ENCODE results near the gene RAC3.
"Not testable (repeated sequence)": the region's sequence is repeated elsewhere in the genome, so short reads cannot be mapped to it uniquely, and the experiment has no call there.

RAC3 gene

GRCh38 chr17:82022981-82023446 lies 8.5 kb upstream of the RAC3 start, which contains the start of gene LRRC45:
Gene LRRC45, plus strand, starts transcription at chr17:82023305. Its CDS starts 339 bp downstream, at chr17:82023644.
- DNase-seq (ENCODE audit: low spot score) (peak; percentile 100), FAIRE-seq (peak; percentile 98)

- DNase-seq (ENCODE audit: low spot score): peak; percentile 51
- no peak for FAIRE-seq
Observed at GRCh38 chr17:82023447-82024241, 7.8 kb upstream of the RAC3 start.

- no peak for FAIRE-seq
- no peak for DNase-seq (ENCODE audit: low spot score)
Observed at GRCh38 chr17:82024859-82025258, 6.6 kb upstream of the RAC3 start.

GRCh38 chr17:82025401-82026107 lies 5.9 kb upstream of the RAC3 start:
- FAIRE-seq: no peak

GRCh38 chr17:82028246-82028645 lies 3.2 kb upstream of the RAC3 start:
- DNase-seq (ENCODE audit: low spot score) (no peak), FAIRE-seq (peak; percentile 35)

More at GRCh38 chr17:82025401-82026107, 5.9 kb upstream of the RAC3 start:
- no peak for DNase-seq (ENCODE audit: low spot score)

- FAIRE-seq: no peak
- DNase-seq (ENCODE audit: low spot score): no peak
Observed at GRCh38 chr17:82028966-82029365, 2.5 kb upstream of the RAC3 start.

- no peak for DNase-seq (ENCODE audit: low spot score)
- peak; percentile 59 for FAIRE-seq
Observed at GRCh38 chr17:82029391-82029790, 2.1 kb upstream of the RAC3 start.

- DNase-seq (ENCODE audit: low spot score) (no peak), FAIRE-seq (peak; percentile 58)
Observed at GRCh38 chr17:82029990-82030469, 1.4 kb upstream of the RAC3 start.

- FAIRE-seq (no peak), DNase-seq (ENCODE audit: low spot score) (no peak)
Observed at GRCh38 chr17:82030470-82031302, 792 bp upstream of the RAC3 start.

GRCh38 chr17:82031885-82032627 lies 578 bp downstream of the RAC3 start:
- FAIRE-seq (no peak), DNase-seq (ENCODE audit: low spot score) (no peak)

- FAIRE-seq (no peak), DNase-seq (ENCODE audit: low spot score) (no peak)
Observed at GRCh38 chr17:82033359-82034085, 2.0 kb downstream of the RAC3 start.

GRCh38 chr17:82034371-82035011 lies 3.0 kb downstream of the RAC3 start:
- DNase-seq (ENCODE audit: low spot score): no peak
- no peak for FAIRE-seq

- FAIRE-seq (no peak), DNase-seq (ENCODE audit: low spot score) (no peak)
Observed at GRCh38 chr17:82035488-82035887, 4.0 kb downstream of the RAC3 start.

- DNase-seq (ENCODE audit: low spot score) (no peak), FAIRE-seq (peak; percentile 17)
Observed at GRCh38 chr17:82035956-82036633, 4.6 kb downstream of the RAC3 start.

GRCh38 chr17:82036634-82037091 lies 5.2 kb downstream of the RAC3 start:
- FAIRE-seq: no peak
- no peak for DNase-seq (ENCODE audit: low spot score)

GRCh38 chr17:82037092-82037888 lies 5.8 kb downstream of the RAC3 start, which contains the start of gene DCXR:
Gene DCXR, minus strand, starts transcription at chr17:82037697. Its CDS starts 15 bp downstream, at chr17:82037682.
- FAIRE-seq (peak; percentile 97), DNase-seq (ENCODE audit: low spot score) (peak; percentile 99)

- FAIRE-seq (no peak), DNase-seq (ENCODE audit: low spot score) (no peak)
Observed at GRCh38 chr17:82037889-82038195, 6.4 kb downstream of the RAC3 start.

GRCh38 chr17:82038796-82039409 lies 7.4 kb downstream of the RAC3 start:
- FAIRE-seq; DNase-seq (ENCODE audit: low spot score): not testable (repeated sequence)
